ENCODE results near the gene SFRP4. TPM values are rescaled to one million over a fixed set of nuclear protein-coding genes. Genes with fewer than 3 reads are reported as not detected.

SFRP4 gene
- total and polyA plus RNA-seq, 9 of the 15 experiments (the other 6 are each of a cell fraction or from before 2014, with no cell fraction given), result not detected

DNA sequence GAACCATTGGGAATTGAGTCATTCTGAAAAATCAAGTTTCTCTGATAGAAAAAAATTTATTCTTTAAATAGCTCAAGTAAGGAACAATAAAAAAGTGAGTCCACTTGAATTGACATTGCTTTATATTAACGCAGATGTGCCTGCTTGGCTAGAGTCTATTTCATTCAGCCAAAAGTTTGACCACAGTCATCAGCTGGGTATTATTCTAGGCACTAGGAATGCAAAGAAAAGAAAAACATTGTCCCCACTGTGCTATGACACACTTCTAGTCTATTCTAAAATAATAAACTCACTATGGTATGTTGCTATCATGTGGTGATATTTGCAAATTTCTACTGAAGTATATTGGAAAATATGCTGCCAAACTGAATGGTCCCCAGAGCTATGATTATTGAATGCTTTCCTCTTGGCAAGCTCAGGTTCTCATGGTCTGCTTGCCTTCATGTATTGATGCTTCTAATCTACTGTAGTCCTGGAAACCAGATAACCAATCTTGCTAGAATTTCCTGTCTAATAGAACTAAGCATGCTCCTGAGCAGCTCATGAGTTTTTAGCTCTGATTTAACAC, 8.3 kb downstream of the SFRP4 start:
- in situ Hi-C loops (cut with MboI) (loop anchor here (10.0 kb wide), 1 partner anchor 446 kb away; no protein-coding TSS in a partner anchor), intact Hi-C loops (cut with micrococcal nuclease) (no loop called here)
- Histone ChIP-seq H4K20me1 (replicated peaks; ENCODE audit: control insufficient read depth, insufficient read depth, low read length) (no peaks in the 10 kb centered on the region), H3K27me3 (ENCODE audit: control insufficient read depth in 2 of 2, insufficient read depth in 2 of 2, low read length in 2 of 2) (no peaks in the 10 kb centered on the region), H3K36me3 (ENCODE audit: control insufficient read depth, insufficient read depth, low read length) (no peaks in the 10 kb centered on the region), H3K4me3 (no peak overlapping the region), H2AFZ (ENCODE audit: low read depth, low read length) (no peak overlapping the region), H3K4me2 (ENCODE audit: insufficient read depth, low read length) (no peak overlapping the region), H3K79me2 (ENCODE audit: control insufficient read depth, insufficient read depth, low read length) (no peaks in the 10 kb centered on the region), H3K4me1 (replicated peaks in 1 of 2; ENCODE audit: control insufficient read depth in 2 of 2, insufficient read depth in 2 of 2, low read length in 2 of 2) (peaks cover 0 to 4% of the 10 kb centered on the region in 2 experiments; a peak in 2 of 5 replicates), H3K9me3 (replicated peaks; ENCODE audit: control insufficient read depth, insufficient read depth, low read depth, low read length) (no peaks in the 10 kb centered on the region), H3K9me1 (ENCODE audit: control insufficient read depth, insufficient read depth, low read length) (no peaks in the 10 kb centered on the region), H3K9ac (ENCODE audit: insufficient read depth in 1 of 2, low read depth in 2 of 2, low read length in 2 of 2) (no peak overlapping the region), H3K27ac (ENCODE audit: extremely low read depth, low read depth, low read length) (no peak overlapping the region)
- DNase-seq (ENCODE audit: extremely low read depth in 1 of 4, low spot score in 3 of 4) (no peak), FAIRE-seq (no peak), ATAC-seq (no peak)
- ChIA-PET POLR2A (interaction anchor here (0.7 kb wide), 1 partner anchor 9 kb away, joined by 3 read pairs; no protein-coding TSS in a partner anchor), CTCF (ENCODE audit: low intra/inter-chr PET ratio) (no interaction called here)
- WGBS (ENCODE audit: insufficient coverage, low coverage, missing lambda C conversion rate), result 32% methylated on average over 1 of the region's 1 CpG
- BruUV-seq (replicated peaks), result no TSS peak
- TF ChIP-seq TFAM (CRISPR knock-in tag; conservative IDR thresholded peaks at IDR 0.05) (no peak), MTA1 (IDR thresholded peaks at IDR 0.05; ENCODE audit: borderline replicate concordance) (no peak), AFF4 (CRISPR knock-in tag; IDR thresholded peaks at IDR 0.05) (no peak)
- TF ChIP-seq, protein P1, sequence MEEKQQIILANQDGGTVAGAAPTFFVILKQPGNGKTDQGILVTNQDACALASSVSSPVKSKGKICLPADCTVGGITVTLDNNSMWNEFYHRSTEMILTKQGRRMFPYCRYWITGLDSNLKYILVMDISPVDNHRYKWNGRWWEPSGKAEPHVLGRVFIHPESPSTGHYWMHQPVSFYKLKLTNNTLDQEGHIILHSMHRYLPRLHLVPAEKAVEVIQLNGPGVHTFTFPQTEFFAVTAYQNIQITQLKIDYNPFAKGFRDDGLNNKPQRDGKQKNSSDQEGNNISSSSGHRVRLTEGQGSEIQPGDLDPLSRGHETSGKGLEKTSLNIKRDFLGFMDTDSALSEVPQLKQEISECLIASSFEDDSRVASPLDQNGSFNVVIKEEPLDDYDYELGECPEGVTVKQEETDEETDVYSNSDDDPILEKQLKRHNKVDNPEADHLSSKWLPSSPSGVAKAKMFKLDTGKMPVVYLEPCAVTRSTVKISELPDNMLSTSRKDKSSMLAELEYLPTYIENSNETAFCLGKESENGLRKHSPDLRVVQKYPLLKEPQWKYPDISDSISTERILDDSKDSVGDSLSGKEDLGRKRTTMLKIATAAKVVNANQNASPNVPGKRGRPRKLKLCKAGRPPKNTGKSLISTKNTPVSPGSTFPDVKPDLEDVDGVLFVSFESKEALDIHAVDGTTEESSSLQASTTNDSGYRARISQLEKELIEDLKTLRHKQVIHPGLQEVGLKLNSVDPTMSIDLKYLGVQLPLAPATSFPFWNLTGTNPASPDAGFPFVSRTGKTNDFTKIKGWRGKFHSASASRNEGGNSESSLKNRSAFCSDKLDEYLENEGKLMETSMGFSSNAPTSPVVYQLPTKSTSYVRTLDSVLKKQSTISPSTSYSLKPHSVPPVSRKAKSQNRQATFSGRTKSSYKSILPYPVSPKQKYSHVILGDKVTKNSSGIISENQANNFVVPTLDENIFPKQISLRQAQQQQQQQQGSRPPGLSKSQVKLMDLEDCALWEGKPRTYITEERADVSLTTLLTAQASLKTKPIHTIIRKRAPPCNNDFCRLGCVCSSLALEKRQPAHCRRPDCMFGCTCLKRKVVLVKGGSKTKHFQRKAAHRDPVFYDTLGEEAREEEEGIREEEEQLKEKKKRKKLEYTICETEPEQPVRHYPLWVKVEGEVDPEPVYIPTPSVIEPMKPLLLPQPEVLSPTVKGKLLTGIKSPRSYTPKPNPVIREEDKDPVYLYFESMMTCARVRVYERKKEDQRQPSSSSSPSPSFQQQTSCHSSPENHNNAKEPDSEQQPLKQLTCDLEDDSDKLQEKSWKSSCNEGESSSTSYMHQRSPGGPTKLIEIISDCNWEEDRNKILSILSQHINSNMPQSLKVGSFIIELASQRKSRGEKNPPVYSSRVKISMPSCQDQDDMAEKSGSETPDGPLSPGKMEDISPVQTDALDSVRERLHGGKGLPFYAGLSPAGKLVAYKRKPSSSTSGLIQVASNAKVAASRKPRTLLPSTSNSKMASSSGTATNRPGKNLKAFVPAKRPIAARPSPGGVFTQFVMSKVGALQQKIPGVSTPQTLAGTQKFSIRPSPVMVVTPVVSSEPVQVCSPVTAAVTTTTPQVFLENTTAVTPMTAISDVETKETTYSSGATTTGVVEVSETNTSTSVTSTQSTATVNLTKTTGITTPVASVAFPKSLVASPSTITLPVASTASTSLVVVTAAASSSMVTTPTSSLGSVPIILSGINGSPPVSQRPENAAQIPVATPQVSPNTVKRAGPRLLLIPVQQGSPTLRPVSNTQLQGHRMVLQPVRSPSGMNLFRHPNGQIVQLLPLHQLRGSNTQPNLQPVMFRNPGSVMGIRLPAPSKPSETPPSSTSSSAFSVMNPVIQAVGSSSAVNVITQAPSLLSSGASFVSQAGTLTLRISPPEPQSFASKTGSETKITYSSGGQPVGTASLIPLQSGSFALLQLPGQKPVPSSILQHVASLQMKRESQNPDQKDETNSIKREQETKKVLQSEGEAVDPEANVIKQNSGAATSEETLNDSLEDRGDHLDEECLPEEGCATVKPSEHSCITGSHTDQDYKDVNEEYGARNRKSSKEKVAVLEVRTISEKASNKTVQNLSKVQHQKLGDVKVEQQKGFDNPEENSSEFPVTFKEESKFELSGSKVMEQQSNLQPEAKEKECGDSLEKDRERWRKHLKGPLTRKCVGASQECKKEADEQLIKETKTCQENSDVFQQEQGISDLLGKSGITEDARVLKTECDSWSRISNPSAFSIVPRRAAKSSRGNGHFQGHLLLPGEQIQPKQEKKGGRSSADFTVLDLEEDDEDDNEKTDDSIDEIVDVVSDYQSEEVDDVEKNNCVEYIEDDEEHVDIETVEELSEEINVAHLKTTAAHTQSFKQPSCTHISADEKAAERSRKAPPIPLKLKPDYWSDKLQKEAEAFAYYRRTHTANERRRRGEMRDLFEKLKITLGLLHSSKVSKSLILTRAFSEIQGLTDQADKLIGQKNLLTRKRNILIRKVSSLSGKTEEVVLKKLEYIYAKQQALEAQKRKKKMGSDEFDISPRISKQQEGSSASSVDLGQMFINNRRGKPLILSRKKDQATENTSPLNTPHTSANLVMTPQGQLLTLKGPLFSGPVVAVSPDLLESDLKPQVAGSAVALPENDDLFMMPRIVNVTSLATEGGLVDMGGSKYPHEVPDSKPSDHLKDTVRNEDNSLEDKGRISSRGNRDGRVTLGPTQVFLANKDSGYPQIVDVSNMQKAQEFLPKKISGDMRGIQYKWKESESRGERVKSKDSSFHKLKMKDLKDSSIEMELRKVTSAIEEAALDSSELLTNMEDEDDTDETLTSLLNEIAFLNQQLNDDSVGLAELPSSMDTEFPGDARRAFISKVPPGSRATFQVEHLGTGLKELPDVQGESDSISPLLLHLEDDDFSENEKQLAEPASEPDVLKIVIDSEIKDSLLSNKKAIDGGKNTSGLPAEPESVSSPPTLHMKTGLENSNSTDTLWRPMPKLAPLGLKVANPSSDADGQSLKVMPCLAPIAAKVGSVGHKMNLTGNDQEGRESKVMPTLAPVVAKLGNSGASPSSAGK (IDR thresholded peaks at IDR 0.05), result no peak
